Midbrain (tissue), 1 donor: Measurements from ENCODE around the gene TCF3.
A peak's percentile ranks its signal among the peaks of the same experiment; 100 is the strongest.
"Not testable (repeated sequence)": the region's sequence is repeated elsewhere in the genome, so short reads cannot be mapped to it uniquely, and the experiment has no call there.

Source experiments
- DNase-seq: peaks from one replicate; lab custom pipeline; 2025; lab: John Stamatoyannopoulos, UW

The TCF3 gene

DNA sequence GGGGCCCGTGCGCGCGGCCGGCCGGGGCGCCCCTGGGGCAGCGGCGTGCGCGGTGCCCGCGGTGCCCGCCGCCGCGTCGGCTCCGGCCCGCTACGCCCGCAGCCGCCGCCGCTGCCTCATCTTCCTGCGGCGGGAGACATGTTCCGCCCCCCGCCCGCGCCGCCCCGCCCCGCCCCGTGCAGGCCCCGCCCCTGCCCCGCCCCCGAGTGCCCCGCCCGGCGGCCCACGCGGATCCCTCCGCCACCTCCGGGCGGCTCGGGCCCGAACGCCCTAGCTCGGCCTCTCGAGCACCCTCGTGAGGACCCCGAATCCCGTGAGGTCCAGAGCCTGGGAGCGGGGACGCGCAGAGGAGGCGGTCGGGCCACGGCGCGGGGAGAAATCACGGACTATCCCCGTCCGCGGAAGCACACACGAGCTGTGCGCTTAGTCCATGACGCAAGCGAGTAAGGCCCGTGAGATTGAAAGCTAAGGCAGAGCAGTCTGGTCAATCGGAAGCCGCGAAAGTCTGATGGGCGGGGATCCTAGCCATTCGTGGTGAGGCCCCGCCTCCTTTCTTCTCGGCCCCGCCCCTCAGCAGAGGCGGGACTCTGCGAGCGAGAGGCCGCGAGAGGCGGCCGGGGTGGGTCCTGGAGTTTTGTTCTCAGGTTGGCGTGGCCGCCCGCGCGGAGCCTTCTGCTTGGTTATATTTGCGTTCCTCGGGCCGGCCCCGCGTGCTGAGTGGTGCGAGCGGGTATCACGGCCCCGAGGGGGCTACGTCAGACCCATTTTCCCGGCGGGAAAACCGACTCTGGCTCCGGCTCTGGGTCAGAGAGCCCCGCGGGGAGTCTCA is at the start of gene TCF3:
TCF3 (minus strand) TSS at position 145 of the 829 bp plus-strand sequence. CDS start 2,367 bp downstream, outside the sequence.
- peak; percentile 98 for DNase-seq

DNA sequence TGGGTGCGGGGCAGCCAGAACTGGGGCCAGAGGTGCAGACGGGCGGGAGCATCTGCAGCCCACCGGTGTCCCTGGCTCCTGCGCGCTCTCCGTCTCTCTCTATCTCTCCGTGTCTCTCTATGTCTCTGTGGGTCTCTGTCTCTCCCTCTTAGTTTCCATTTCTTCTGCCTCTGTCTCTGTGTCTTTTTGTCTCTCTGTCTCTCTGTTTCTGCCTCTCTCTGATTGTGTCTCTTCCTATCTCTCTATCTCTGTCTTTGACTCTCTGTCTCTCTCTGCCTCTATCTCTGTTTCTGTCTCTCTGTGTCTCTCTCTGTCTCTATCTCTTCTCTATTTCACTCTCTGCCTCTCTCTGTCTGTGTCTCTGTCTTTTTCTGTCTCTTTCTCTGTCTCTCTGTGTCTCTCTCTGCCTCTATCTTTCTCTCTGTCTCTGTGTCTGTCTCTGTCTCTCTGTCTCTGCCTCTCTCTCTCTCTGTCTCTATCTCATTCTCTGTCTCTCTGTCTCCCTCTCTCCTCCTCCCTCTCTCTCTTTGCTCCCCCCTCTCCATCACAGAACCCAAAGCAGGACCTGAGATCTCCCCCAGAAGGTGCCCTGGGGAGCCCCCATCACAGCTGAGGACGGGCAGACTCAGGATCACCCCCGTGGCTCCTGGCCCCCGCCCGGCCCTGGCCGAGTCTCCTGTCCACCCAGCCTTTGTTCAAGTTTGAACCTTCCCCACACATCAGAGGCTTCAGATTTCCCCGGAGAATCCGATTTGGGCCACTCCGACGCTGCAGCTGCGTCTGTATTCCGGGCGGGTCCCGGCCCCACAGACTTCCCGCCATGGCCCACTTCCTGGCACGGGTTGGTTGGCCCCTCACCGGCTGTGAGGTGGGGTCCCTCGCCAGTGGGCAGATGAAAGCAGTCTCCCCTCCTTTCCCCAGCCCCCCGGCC is 48.6 kb upstream of the TCF3 start:
- DNase-seq, result no peak

DNA sequence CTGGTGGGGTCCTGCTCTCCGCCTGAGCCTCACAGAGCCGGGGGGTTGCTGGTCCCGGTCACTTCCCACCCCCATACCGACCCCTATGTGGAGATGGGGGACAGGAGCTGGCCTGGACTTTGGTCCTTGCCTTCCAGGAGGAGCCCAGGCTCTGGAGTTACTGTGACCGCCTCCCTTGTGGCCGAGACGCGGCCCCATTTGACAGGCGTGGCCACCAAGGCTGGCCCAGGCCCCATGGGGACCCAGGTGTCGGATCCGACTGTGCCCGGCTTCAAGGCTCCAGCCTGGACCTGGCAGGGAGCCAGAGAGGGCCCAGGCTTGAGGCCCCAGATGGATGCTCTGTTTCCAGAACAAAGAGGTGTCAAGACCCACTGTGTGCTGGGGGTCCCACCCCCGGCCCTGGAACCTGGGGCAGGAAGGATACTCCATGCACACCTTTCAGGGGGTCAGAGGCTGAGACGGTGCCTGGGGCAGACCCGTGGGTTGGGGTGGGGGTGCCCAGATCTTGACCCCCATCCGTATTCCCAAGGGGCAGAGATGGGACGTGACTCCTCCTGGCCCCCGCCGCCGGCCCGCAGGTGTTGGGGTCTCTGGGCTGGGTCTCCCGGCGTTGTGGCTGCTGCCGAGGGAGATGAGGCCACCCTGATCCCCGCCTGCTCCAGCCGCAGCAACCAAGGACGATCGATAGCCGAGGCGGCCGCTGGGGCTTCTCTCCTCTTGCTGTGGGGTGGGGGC is 47.8 kb upstream of the TCF3 start:
- DNase-seq, result no peak

DNA sequence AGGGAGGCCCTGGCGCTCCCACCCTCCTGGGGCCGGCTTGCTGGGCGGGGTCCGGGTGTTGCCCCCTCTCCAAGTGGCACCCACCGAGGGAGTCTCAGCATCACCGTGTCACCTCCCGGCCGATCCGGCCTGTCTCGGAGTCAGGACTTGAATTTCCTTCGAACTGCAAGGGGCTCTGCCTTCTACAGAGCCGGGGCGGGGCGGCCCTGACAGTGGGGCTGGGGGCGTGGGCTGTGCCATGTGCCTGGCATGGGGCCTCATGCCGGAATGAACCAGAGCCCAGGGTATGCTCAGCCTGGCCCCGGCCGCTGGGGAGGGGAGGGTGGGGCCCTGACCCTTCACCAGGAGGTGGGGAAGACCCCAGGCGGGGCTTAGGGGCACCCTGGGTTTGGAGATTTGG is 47.0 kb upstream of the TCF3 start:
- DNase-seq, result no peak

DNA sequence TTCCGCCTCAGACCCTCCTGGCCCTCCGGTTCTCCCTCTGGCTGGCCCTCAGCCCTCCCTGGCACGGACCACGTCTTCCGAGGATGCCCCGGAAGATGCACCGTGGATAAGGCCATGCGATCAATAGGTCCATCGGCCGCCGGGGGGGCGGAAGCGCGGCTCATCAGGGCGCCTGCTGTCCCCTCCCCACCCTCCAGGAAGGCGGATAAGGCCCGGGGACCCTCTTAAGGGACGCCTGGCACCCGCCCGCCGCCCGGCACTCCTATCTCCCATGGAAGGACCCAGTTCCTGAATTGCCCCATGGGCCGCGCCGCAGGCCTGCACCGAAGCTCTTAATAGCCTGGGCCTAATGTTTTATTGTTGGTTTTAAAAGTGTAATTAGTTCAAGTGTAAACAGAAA is 46.2 kb upstream of the TCF3 start:
- no peak for DNase-seq

DNA sequence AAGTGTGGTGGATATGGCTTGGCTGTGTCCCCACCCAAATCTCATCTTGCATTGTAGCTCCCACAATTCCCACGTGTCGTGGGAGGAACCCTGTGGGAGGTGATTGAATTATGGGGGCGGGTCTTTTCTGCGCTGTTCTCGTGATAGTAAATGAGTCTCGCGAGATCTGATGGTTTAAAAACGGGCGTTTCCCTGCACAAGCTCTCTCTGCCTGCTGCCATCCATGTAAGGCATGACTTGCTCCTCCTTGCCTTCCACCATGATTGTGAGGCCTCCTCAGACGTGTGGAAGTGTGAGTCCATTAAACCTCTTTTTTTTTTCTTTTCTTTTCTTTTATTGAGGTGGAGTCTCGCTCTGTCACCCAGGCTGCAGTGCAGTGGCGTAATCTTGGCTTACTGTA is 43.1 kb upstream of the TCF3 start:
- not testable (repeated sequence) for DNase-seq

DNA sequence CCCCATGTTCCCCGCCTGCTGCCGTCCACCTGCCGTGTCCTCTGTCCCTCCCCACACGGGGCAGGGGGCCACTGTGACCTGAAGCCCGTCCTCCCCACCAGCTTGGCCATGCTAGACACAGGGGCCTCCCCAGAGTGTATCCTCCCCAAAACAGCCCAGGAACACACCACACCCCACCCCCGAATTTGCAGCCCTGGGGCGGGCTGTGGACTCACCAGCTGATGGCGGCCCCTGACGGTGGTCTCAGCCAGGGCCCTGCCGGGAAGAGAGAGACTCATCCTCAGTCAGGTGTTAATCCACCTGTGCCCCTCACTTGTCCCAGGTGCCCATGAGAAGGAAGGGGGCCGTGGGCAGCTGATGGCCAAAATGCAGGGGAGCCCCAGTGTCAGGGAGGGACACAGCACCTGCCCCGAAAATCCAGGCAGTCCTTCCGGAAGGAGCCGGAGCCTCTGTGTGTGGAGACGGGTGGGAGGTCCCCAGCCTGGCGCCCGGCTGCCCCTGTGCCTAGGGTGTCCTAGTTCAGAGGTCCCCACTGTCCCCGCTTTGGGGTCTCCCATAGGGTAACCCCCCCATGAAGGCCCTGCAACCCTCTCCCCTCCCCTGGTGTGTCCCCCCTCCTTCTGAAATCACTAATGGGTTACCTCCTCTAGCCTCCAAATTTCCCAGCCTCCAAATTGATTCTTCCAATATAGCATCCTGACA is 39.3 kb upstream of the TCF3 start:
- no peak for DNase-seq

DNA sequence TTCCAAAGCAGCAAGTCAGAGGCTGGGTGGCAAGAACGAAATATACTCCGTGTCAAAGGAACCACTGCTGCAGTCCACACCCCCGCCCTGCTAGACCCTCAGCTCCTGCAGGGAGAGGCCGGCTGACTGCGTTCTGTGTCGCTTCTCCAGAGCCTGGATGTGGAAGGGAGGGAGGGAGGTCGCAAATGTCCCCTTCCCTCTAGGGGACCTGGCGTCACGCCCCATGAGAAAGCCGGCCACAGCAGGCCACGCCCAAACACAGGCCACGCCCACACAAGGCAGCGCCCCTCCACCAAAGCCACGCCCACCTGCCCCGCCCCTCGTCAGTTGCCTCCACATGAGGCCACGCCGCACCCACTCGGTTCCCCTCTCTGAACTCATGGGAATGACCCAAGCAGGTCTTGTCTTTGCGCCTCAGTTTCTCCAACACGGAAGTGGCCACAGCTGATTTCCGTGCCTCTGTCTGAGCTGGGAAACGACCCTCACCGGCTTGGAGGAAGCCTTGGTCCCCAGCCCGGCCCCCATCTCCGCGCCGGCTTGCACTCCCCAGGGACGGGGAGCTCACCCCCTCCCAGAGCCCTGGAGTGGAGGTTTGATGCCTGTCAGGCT is 38.4 kb upstream of the TCF3 start:
- no peak for DNase-seq

DNA sequence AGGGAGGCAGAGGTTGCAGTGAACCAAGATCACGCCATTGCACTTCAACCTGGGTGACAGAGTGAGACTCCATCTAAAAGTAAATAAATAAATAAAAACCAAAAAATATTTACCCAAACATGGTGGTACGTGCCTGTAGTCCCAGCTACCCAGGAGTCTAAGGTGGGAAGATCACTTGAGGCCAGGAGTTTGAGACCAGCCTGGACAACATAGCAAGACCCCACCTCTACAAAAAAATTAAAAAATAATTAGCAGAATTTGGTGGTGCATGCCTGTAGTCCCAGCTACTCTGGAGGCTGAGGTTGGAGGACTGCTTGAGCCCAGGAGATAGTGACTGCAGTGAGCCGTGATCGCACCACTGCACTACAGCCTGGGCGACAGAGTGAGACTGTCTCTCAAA is 33.4 kb upstream of the TCF3 start:
- DNase-seq, result not testable (repeated sequence)

DNA sequence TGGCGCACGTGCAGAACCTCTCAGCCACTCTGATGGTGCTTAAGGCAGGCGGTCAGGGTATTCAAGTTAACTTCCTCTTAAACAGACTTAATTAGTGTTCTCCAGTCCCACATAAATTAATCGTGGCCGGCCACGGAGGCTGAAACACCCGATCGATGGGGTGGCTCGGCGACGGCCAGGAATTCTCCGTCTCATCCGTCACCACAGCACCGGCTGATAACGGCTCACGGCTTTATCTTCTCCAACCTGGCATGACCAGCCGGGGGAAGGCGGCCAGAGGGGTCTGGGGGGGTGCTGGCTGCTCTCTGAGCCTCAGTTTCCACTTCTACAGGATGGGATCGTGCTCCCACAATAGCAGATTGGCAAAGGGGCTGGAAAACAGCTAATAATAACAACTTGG is 32.6 kb upstream of the TCF3 start:
- no peak for DNase-seq

DNA sequence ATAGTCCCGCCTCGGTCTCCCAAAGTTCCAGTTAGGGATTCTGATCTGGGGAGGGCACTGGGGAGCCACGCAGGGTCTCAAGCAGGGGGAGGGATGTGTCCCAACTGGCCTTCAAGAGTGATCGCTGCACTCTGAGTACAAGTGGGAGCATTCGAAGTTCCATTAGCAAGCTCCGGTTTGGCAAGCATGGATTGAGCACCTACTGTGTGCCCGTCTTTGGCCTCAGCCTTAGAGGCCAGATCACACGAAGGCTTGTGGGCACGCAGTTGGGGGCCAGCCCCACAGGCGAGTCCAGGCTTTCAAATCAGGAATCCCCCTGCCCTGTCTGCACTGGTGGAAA is 32.1 kb upstream of the TCF3 start:
- no peak for DNase-seq

DNA sequence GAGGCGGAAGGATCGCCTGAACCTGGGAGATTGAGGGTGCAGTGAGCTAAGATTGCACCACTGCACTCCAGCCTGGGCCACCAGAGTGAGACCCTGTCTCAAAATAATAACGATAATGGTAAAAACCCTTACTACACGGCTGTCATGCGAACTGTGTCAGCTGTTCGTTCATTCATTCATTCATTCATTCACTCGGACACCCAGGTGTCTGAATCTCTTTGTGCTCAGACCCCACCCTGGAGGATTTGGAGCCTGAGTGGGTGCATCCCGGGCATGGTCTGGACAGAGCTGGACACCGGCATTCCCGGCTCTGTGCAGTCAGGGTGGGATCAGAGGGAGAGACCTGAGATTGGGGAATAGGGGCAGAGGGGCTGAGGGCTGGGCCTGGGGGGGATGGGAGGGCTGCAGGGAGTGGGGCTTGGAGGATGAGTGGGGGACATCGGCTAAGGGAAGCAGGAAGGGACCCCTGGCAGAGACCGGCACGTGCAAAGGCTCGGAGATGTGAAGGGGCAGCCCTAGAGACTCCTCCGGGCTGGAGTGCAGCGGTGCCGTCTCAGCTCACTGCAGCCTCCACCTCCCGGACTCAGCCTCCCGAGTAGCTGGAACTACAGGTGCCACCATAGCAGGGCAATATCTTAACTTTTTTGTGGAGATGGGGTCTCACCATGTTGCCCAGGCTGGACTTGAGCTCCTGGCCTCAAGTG is 31.6 kb upstream of the TCF3 start:
- no peak for DNase-seq

DNA sequence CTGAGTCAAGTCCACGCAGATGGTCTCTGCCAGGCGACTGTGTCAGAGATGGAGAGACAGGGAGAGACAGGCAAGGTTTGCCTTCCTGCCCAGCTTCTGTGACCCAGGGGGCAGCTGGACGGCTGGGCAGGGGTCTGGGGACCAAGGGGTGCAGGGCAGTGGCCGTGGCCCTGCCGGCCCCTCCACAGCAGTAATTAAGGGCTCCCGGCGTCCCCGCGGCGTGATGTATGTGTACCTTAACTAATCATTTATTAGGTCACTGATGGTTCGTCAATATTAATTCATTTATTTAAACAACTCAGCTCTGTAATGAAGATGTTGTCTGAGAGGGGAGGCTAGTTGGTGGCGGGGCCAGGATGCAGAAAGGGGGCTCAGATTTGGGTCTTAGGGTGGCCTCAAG is 28.6 kb upstream of the TCF3 start:
- DNase-seq, result no peak

DNA sequence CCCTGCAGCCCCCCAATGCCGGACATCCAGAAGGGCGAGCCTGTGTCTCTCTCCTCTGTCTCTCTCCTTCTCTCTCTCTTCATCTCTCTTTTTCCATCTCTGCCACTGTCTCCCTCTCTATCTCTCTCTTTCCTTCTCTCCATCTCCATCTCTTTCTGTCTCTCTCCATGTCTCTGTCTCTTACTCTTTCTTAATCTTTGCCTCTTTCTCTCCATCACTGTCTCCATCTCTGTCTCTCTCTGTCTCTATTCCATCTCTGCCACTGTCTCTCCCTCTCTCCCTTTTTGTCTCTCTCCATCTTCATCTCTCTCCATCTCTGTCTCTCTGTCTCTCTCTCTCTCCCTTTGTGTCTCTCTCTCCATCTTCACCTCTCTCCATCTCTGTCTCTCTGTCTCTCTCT is 25.7 kb upstream of the TCF3 start:
- no peak for DNase-seq

DNA sequence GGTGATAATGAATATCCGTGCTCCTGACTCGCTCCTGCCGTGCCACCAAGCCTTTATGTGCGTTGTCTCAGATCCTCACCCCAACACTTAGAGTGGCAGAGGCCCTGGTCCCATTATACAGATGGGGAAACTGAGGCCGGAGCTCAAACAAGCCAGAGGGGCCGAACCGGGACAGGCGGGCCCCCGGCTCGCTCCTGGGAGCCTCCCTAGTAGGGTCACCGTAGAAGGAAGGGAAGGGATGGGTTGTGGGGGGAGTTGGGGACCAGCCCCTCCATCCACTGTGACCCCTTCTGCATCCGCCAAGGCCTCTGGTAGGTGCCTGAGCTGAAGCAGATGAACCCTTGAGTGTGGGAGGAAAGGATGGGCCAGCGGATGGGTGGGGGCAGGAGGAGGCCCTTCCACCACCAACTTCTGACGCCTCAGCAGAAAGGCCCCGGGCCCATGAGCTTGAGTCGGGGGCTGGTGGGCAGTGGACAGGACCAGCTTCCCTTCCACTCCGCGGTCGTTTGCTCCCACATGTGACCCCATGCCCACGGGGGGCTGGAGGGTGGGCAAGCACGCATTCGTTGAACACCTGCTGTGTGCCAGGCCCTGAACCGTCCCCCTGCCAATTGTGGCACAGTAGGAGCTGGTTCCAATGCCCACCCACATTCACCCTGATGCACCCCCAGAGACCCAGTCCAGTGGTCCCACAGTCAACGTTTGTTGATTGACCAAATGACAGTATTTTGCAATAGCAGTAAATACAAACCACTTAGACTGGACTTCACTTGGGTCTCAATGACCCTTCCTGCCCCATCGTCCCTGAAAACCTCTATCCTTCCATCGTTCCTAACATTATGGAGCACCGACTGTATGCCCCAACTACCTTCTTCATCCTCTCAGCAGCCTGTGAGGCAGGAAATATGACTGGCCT is 24.2 kb upstream of the TCF3 start:
- no peak for DNase-seq

DNA sequence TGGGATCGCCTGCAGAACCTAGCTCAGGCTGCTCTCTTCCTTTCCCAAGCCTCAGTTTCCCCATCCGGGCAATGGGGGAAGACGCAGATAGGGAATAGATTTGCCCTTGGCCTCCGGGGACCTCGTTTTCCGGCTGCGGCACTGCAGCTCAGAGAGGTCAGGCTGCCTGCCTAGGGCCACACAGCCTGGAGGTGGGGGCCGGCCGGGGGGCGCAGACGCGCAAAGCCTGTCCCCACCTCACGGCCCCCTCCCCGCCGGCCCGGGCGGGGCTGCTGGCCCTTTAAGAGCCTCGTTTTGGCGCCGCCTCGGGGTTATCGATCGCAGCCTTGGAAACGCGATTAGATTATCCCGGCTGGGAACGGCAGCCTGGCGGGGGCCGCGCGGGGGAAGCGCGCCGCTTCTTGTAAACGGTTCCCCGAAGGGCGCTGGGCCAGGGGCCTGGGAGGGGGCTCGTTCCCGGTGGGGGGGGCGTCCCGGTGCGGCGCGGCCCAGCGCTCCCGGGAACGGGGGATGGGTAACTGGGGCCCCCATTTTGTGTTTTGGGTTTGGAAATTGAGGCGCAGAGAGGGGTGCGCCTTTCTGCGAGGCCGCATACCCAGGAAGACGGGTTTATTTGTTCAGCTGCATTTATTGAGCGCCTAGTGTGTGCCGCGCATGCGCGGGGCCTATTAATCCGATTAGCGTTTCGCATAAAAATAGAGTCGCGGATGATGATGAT is 23.4 kb upstream of the TCF3 start:
- no peak for DNase-seq

DNA sequence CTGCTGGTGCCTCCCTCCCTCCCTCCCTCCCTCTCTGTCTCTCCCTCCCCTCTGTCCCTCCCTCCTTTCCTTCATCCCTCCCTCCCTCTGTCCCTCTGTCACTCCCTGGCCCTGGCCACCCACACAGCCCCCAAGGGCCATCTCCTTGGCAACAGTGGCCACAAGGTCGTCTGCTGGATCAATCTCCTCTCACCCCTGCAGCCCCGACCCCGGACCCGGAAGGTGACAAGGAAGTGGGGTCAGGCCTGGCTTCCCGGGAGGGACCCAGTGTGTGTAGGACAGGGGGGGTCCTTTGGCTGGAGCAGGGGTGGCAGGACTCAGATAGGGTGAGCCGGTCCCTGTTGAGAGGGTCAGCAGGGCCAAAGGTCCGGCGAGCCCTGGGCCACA is 21.9 kb upstream of the TCF3 start:
- DNase-seq, result no peak

DNA sequence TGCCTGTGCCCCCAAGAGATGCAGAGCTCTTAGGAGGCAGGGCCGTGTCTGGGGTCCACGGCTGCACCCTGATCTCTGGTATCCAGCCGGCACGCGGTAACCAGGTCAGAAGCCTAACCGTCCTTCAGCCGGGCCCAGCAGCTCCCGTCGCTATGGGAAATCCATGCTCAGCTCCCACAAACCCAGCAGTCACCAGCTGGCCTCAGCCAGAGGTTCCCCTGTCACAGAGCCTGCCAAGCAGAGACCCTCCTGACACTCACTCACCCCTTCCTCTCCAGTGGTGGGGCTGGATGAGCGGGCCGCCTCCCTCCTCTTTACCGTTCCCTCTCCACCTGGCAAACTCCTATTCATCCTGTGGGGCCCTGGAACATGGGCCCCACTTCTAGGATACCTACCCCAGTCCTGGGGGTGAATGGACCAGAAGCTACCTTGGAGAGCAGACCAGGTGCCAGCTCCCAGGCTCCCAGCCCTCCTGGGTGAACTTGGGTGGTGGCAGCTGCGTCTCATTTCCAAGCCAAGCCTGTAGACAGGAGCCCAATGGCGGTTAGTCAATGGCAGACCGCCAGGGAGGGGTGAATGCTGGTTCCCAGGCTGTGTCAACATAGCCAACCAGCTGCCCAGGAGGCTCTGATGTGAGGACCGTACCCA is 21.4 kb upstream of the TCF3 start:
- no peak for DNase-seq
